HG02852 (cell line): ENCODE measurements around the gene C19orf33.

Experiments
- ATAC-seq: cut with Tn5 transposase; IDR thresholded peaks from one replicate; pipeline ENCODE4 v1.9.1; 2021; ENCODE audit warnings: mild to moderate bottlenecking, moderate library complexity; ENCODE audit not compliant: unreplicated experiment

C19orf33 gene

DNA sequence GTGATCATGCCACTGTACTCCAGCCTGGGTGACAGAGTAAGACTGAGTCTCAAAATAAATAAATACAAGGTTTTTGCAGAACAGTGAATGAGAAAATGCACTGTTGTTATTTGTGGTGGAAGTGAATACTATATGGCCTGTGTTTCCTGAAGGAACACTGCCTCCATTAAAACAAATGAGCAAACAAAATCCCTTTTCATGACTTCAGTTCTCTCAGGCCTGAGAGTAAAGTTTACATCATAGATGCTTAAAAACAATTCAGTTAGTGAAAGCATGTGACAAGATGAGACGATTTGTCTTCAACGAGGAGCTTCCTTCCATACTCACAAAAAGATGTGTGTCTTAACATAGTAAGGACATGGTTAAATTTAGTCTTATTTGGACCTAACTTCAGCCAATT, 25.3 kb upstream of the C19orf33 start:
- ATAC-seq = no peak

DNA sequence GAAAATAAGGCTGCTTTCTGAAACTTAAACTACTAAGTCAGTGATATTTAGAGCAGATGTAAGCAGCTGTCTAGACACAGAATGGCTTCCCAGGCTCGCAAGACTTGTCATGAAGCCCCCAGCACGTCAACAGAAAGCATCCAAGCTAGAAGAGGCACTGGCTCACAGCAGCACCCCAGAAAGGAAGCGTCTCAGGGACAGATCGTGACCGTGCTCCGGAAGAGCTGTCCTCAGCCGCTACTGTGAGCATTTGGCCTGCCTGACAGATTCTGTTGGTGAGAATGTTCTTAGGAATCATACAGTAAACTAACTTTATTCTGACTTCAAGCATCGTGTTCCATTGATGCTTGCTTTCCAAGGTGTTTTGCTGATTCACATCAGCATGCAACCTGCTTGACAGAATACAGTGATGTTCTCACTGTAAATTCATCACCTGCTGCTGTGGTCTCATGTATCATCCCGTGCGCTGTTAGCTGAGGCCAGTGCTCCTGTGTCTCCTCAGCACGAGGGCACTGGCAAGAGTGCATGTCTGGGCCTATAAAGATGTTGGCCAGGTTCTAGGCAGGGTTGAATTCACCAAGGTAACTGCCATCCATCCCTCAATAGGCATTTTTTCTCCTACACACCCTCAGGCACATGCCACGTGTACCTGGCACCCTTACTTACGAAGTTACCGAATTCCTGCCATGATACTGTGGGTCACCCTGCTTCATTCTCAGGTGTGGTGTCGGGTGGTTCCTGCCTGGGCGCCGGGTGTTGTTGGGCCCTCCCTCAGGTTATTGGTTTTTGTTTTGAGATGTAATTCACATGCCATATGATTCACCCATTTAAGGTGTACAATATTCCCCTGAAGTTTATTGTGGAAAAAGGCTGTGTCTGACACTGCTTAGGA, 23.8 kb upstream of the C19orf33 start:
- ATAC-seq = no peak

GRCh38 chr19:38281811-38282566, 22.1 kb upstream of the C19orf33 start:
- no peak for ATAC-seq

DNA sequence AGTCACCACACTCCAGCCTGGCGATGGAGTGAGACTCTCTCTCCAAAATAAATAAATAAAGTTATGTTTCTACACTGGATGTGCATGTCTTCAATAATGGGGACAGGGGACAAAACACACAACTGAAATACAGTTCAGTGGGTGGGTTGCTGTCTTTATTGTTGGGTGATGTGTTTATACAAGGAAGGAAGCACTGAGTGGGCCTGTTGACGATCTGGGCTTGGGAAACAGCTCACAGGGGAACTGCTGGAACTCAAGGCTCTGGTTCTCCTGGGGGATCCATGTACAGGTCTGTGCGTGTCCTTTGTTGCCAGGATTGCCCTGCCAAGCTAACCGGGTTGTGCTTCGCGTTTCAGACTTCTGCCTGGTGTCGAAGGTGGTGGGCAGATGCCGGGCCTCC, 20.8 kb upstream of the C19orf33 start:
- no peak for ATAC-seq

DNA sequence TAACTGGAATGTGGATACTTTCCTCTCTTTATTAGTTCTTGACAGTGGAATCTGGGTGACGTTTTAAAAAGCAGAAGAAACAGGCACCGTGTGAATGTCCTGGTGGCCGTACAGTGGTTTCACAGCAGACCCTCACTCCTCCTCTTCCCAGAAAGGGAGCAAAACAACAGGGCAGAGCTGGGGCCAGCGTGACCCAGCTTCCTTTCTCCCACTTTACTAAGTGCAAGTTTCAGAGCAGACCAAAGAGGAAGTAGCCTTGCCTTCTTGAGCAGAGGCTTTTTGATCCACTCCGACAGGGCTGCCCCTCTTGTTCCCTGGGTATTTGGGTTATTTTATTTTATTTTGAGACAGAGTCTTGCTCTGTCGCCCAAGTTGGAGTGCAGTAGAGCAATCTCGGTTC, 19.6 kb upstream of the C19orf33 start:
- no peak for ATAC-seq

GRCh38 chr19:38285567-38285966, 18.5 kb upstream of the C19orf33 start:
- no peak for ATAC-seq

DNA sequence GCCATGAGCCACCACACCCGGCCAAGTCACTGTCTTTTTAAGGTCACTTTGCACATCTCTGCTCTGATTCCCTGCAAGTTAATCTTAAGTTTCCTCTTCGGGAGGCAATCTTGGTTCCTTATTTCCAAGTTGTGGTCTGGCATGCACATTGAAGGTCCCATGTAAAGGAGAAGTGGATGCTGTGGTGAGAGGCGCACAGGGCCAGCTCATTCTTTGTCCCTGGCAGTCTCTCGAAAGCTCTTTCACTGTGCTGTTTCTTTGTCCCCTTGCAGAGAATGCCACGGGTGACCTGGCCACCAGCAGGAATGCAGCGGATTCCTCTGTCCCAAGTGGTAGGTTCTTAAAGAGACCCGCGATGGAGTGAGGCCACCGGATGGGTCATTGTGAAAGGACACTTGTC, 16.4 kb upstream of the C19orf33 start:
- no peak for ATAC-seq

GRCh38 chr19:38288123-38288855, 15.8 kb upstream of the C19orf33 start:
- ATAC-seq = no peak

DNA sequence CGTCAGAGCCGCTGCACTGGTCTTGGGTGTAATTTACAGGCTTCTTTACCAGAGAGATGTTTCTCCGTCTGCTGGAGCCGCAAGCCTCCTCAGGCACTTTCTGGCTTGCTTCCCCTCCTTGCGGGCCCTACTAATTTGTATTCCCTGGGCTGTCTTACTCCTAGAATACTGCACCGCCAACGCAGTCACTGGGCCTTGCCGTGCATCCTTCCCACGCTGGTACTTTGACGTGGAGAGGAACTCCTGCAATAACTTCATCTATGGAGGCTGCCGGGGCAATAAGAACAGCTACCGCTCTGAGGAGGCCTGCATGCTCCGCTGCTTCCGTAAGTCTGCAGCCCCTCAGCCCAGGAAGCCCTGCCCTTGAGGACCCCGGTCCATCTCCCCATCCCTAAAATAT, 14.1 kb upstream of the C19orf33 start:
- no peak for ATAC-seq

GRCh38 chr19:38290631-38291147, 13.4 kb upstream of the C19orf33 start:
- no peak for ATAC-seq

GRCh38 chr19:38291855-38292254, 12.2 kb upstream of the C19orf33 start:
- no peak for ATAC-seq

DNA sequence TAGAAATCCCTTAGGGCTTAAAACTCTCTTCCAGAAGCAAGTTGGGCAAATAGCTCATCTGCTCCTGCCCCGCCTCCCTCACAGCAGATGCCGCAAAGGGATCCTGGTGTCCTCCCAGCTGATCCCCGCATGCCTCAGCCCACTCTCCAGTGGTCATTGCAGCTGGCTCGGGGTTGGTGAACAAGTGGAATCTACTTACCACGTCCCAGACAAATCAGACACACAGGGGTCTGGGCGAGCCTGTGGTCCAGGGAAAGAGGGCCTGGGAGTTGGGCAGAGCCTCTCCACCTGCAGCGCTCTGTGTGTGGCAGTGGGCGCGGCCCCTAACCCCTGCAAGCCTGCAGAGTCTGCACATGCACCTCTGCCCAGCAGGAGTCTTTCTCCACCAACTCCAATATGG, 10.8 kb upstream of the C19orf33 start:
- ATAC-seq = no peak

DNA sequence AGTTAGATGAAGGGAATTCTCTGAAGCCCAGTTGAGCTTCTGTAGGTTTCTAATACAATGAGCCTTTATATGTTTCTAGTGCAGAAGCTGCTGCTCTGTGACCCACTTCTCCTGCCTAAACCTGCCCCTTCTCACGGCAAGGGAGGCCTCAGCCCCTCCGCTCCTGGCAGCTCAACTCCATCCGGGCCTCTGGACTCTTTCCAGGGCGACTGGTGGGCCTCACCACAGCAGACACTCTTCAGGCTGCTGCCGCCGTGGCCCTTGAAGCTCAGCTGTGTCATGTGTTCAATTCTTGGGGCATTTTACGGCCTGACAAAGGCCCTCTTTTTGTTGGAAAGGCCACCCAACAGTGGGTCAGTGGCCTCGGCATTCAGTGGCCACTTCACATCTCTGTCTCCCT, 10.0 kb upstream of the C19orf33 start:
- ATAC-seq = no peak

DNA sequence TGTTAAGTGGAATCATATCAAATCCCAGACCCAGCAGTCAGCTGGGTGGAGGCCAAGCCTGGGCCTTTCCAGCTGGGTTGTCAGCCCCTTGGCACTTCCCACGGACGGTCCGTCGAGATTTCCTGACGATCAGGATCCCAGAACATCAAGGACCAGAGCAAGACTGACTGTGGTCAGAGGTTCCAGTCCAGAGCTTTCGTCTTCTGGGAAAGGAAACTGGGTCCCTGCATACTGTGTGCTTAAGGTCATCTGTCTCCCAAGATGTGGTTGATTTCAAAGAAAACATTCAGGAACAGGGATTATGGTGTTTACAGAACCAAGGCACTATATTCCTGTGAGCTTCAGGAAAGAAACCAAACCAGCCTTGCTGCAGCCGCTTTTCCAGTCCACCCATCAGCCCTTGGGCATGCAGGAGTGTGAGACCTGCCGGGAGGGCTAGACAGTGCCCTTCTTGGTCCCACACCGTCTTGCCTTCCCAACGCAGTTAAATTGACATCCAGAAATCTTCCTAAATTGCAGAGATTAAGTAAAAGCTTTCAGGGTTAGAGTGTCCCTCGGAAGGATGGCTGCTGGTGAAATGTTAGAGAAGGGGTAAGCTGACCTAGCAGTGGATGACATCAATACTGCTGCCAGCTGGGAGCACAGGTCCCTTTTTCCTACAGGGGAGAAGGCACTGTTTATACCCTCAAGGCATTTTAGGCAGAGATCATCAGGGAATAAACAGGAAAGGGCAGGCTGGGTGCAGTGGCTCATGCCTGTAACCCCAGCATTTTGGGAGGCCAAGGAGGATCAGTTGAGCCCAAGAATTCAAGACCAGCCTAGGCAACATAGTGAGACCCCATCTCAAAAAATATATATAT, 5.0 kb upstream of the C19orf33 start:
- ATAC-seq = no peak

GRCh38 chr19:38304352-38304865, 358 bp downstream of the C19orf33 start:
- no peak for ATAC-seq

- ATAC-seq = no peak
Observed at GRCh38 chr19:38304866-38305429, 897 bp downstream of the C19orf33 start.

DNA sequence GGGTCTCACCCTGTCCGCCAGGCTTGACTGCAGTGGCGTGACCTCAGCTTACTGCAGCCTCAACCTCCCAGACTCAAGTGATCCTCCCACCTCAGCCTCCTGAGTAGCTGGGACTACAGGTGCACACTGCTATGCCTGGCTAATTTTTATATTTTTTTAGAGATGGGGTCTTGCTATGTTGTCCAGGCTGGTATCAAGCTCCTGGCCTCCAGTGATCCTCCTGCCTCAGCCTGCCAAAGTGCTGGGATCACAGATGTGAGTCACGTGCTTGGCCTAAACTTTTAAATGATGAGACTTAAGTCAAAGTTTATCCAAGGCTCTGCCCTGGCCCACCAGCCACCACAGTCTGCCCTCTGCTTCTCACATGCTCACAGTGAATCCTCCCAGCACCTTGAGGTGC, 2.2 kb downstream of the C19orf33 start:
- no peak for ATAC-seq

GRCh38 chr19:38307076-38307475, 3.0 kb downstream of the C19orf33 start:
- no peak for ATAC-seq

DNA sequence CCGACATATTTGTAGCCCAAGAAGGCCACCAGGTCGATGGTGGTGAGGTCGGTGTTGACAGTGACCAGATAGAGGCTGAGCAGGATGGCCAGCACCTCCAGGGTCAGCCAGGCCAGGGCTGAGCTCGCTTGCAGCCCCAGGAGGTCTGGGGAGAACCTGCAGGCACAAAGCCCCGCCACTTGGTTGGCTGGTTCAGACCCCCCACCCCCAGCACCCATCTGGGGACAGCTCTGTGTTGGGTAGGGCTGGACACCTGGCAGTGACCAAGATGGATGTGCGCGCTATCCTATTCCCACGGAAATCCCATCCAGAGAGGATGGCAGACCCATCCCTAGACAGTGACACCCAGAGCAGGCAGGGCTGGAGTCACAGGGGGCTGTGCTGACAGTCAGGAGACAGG, 3.5 kb downstream of the C19orf33 start:
- no peak for ATAC-seq
